ENCODE measurements around the gene IQGAP3. TPM values are rescaled to one million over a fixed set of nuclear protein-coding genes. Genes with fewer than 3 reads are reported as not detected.

Gene IQGAP3
- polyA plus RNA-seq, 1 of the 3 experiments (the other 2 are of a cell fraction): 15.6 TPM

DNA sequence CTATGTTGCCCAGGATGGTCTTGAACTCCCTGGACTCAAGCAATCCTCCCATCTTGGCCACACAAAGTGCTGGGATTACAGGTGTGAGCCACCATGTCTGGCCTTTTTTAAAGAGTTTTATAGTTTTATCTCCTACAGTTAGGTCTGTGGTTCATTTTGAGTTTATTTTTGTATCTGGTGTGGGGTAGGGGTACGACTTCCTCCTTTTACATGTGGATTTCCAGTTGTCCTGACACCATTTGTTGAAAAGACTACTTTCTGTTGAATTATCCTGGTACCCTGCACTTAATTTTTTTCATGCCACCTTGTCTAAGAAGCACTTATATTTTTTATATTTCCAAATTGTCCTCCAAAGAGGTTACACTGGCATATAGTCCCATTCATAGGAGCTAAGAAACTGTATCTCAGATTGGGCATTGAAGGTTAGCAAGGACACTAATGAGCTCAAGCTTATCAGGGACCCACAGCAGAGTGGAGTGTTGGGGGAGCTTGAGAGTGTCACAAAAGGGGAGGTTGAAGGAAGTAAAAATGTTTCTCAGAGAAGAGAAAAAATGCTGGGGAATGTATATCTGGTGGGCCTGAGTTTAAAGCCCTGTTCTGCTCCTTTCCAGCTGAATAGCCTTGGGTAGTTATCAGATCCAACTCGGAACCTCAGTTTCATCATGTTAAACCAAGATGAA lies 48.4 kb downstream of the IQGAP3 start:
- Histone ChIP-seq H4K20me1 (ENCODE audit: insufficient read depth) (no peaks in the 10 kb centered on the region), H3K36me3 (replicated peaks in 1 of 2; ENCODE audit: control insufficient read depth in 1 of 2, insufficient read depth in 2 of 2, low read length in 1 of 2) (peaks cover 10 to 13% of the 10 kb centered on the region in 2 experiments), H3K27ac (ENCODE audit: low read depth in 2 of 2, low read length in 1 of 2) (no peak overlapping the region), H3K9me2 (no peaks in the 10 kb centered on the region), H3K9ac (no peak overlapping the region), H3K4me2 (no peak overlapping the region), H3K79me2 (ENCODE audit: insufficient read depth) (no peaks in the 10 kb centered on the region), H2AFZ (ENCODE audit: low read depth) (no peak overlapping the region; the same call in 1 of the 2 replicates), H3K4me1 (ENCODE audit: control insufficient read depth in 1 of 2, insufficient read depth in 2 of 2, low read depth in 1 of 2, low read length in 1 of 2) (peaks cover 0 to 12% of the 10 kb centered on the region in 2 experiments; a peak in 1 of 4 replicates), H3K9me3 (no peaks in the 10 kb centered on the region), H3K4me3 (ENCODE audit: low read depth in 2 of 2, low read length in 1 of 2) (no peak overlapping the region), H3K27me3 (ENCODE audit: insufficient read depth) (no peaks in the 10 kb centered on the region), H3F3A (replicated peaks; ENCODE audit: insufficient read depth) (peaks cover 20% of the 10 kb centered on the region)
- WGBS (ENCODE audit: low lambda C conversion rate): 96% methylated on average over 2 of the region's 2 CpGs
- POLR2A ChIA-PET: no interaction called here
- CTCF ChIA-PET: interaction anchor here (0.9 to 2.9 kb wide), 5 partner anchors 12 to 166 kb away, joined by 3 to 15 read pairs (median 9); no protein-coding TSS in a partner anchor
- TF ChIP-seq JUND (IDR thresholded peaks at IDR 0.05): no peak
- TF ChIP-seq, protein P1, sequence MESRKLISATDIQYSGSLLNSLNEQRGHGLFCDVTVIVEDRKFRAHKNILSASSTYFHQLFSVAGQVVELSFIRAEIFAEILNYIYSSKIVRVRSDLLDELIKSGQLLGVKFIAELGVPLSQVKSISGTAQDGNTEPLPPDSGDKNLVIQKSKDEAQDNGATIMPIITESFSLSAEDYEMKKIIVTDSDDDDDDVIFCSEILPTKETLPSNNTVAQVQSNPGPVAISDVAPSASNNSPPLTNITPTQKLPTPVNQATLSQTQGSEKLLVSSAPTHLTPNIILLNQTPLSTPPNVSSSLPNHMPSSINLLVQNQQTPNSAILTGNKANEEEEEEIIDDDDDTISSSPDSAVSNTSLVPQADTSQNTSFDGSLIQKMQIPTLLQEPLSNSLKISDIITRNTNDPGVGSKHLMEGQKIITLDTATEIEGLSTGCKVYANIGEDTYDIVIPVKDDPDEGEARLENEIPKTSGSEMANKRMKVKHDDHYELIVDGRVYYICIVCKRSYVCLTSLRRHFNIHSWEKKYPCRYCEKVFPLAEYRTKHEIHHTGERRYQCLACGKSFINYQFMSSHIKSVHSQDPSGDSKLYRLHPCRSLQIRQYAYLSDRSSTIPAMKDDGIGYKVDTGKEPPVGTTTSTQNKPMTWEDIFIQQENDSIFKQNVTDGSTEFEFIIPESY (IDR thresholded peaks at IDR 0.05; ENCODE audit: borderline replicate concordance, low read depth): no peak
- no peak for TF ChIP-seq RAD21 (IDR thresholded peaks at IDR 0.05; ENCODE audit: low read length)
- TF ChIP-seq EZH2phosphoT487 (IDR thresholded peaks at IDR 0.05; ENCODE audit: borderline replicate concordance, low read depth): no peak
- no peak for TF ChIP-seq MXI1 (IDR thresholded peaks at IDR 0.05; ENCODE audit: low read depth, low read length)
- no peak for DNase-seq

DNA sequence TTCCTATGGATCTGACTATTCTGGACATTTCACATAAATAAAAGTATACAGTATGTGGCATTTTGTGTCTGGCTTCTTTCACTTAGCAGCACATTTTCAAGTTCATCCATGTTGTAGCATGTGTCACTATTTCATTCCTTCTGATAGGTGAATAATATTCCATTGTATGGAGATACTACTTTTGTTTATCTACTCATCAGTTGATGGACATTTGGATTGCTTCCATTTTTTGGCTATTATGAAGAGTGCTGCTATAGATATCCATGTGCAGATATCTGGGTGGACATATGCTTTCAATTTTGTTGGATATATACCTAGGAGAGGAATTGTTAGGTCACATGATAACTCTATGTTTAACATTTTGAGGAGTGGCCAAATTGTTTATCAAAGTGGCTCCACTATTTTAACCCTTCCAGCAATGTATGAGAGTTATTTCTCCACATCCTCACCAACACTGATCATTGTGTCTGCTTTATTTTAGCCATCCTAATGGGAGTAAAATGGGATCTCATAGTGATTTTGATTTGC lies 49.9 kb downstream of the IQGAP3 start:
- H4K20me1 ChIP-seq (ENCODE audit: insufficient read depth): no peaks in the 10 kb centered on the region
- H2AFZ ChIP-seq (ENCODE audit: low read depth): no peak overlapping the region
- peak; percentile 36 for DNase-seq
- H3K4me1 ChIP-seq (ENCODE audit: control insufficient read depth in 1 of 2, insufficient read depth in 2 of 2, low read depth in 1 of 2, low read length in 1 of 2): peaks cover 0 to 12% of the 10 kb centered on the region in 2 experiments; a peak in 1 of 4 replicates
- peak in 1 of 2 experiments; percentile 7; a peak in 1 of 4 replicates for TF ChIP-seq EP300 (IDR thresholded peaks at IDR 0.05; ENCODE audit: borderline replicate concordance in 1 of 2, low read depth in 1 of 2, low read length in 1 of 2)
- no peak for TF ChIP-seq MEF2A (IDR thresholded peaks at IDR 0.05; ENCODE audit: borderline replicate concordance, low read depth)
- TF ChIP-seq GATA2 (CRISPR knock-in tag; IDR thresholded peaks at IDR 0.05): 0 out of 2 replicates have a peak, but pooled peaks have one; percentile 7
- H3K27ac ChIP-seq (ENCODE audit: low read depth in 2 of 2, low read length in 1 of 2): no peak overlapping the region
- no peaks in the 10 kb centered on the region for H3K27me3 ChIP-seq (ENCODE audit: insufficient read depth)
- no peaks in the 10 kb centered on the region for H3K79me2 ChIP-seq (ENCODE audit: insufficient read depth)
- ChIA-PET POLR2A (no interaction called here), CTCF (interaction anchor here (1.9 kb wide), 1 partner anchor 137 kb away, joined by 4 read pairs; no protein-coding TSS in a partner anchor)
- H3K4me2 ChIP-seq: no peak overlapping the region
- no peak overlapping the region for H3K4me3 ChIP-seq (ENCODE audit: low read depth in 2 of 2, low read length in 1 of 2)
- no peaks in the 10 kb centered on the region for H3K9me2 ChIP-seq
- H3F3A ChIP-seq (replicated peaks; ENCODE audit: insufficient read depth): peaks cover 19% of the 10 kb centered on the region
- no peaks in the 10 kb centered on the region for H3K9me3 ChIP-seq
- H3K9ac ChIP-seq: no peak overlapping the region
- peaks cover 7 to 11% of the 10 kb centered on the region in 2 experiments for H3K36me3 ChIP-seq (replicated peaks in 1 of 2; ENCODE audit: control insufficient read depth in 1 of 2, insufficient read depth in 2 of 2, low read length in 1 of 2)
